ENCODE measurements around the gene GKN2. TPM values are rescaled to one million over a fixed set of nuclear protein-coding genes. Genes with fewer than 3 reads are reported as not detected.

Gene GKN2
- total and polyA plus RNA-seq, 9 of the 15 experiments (the other 6 are each of a cell fraction or from before 2014, with no cell fraction given), result not detected

- TF ChIP-seq MNT (conservative IDR thresholded peaks at IDR 0.05) (no peak; a peak in 1 of 4 replicates), ZNF766 (CRISPR knock-in tag; conservative IDR thresholded peaks at IDR 0.05) (0 out of 2 replicates have a peak, but pooled peaks have one; percentile 50), AFF1 (IDR thresholded peaks at IDR 0.05; ENCODE audit: low read depth in 1 of 2, partially characterized antibody in 2 of 2) (no peak), CEBPG (CRISPR knock-in tag; IDR thresholded peaks at IDR 0.05) (no peak), CEBPG (tag; conservative IDR thresholded peaks at IDR 0.05 in 1 of 2, IDR thresholded peaks at IDR 0.05 in 1 of 2) (no peak), MYC (IDR thresholded peaks at IDR 0.05; ENCODE audit: low read depth, low read length) (no peak), MYC (CRISPR knock-in tag; IDR thresholded peaks at IDR 0.05; ENCODE audit: borderline replicate concordance, low read depth) (no peak), CBX5 (IDR thresholded peaks at IDR 0.05; ENCODE audit: borderline replicate concordance, low read depth) (no peak), TEAD4 (IDR thresholded peaks at IDR 0.05; ENCODE audit: low read length) (peak; percentile 35; the same call in 1 of the 2 replicates), TEAD4 (CRISPR knock-in tag; IDR thresholded peaks at IDR 0.05; ENCODE audit: borderline replicate concordance) (no peak), MTF1 (CRISPR knock-in tag; IDR thresholded peaks at IDR 0.05; ENCODE audit: borderline replicate concordance) (no peak)
- TF ChIP-seq, protein P1, sequence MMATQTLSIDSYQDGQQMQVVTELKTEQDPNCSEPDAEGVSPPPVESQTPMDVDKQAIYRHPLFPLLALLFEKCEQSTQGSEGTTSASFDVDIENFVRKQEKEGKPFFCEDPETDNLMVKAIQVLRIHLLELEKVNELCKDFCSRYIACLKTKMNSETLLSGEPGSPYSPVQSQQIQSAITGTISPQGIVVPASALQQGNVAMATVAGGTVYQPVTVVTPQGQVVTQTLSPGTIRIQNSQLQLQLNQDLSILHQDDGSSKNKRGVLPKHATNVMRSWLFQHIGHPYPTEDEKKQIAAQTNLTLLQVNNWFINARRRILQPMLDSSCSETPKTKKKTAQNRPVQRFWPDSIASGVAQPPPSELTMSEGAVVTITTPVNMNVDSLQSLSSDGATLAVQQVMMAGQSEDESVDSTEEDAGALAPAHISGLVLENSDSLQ (IDR thresholded peaks at IDR 0.05), result peak; percentile 56
Measured at GRCh38 chr2:68909793-68910674, 42.7 kb downstream of the GKN2 start (continued).

Data from K562 (cell line).